HK-2 (cell line): ENCODE measurements around the gene PID1.
"Not testable (repeated sequence)": the region's sequence is repeated elsewhere in the genome, so short reads cannot be mapped to it uniquely, and the experiment has no call there.

Source experiments
- DNase-seq: peaks from one replicate; pipeline ENCODE4 v3.0.0-alpha.2; 2018; ENCODE audit not compliant: unreplicated experiment

The PID1 gene

DNA sequence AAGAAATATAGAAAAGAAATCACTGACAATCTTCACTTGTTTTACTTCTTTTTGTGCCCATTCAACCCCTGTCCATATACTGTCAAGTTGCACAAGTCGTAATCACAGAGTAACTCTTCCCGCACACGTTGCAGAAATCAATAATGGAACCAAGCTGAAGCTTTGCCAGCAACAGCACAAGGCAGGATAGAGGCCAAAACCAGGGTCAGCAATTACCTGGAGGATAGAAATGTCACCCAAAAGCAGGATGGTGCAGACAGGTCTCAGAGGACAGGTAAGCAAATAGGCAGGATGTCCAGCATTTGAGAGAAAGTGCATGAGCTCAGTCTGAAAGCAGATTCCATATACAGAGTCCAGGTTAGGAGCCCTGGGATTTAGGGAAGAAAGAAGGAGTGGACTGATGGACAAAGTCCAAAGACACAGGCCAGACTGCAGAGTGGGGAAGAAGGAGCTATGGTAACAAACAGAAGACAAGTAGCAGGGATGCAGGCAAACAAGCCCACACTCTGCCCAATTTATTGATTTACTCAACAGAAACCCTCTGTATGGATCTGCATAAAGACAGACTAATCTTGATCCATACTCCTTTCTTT, 52.7 kb downstream of the PID1 start:
- no peak for DNase-seq

GRCh38 chr2:229212241-229212640, 58.8 kb downstream of the PID1 start:
- no peak for DNase-seq

GRCh38 chr2:229210641-229211040, 60.4 kb downstream of the PID1 start:
- no peak for DNase-seq

DNA sequence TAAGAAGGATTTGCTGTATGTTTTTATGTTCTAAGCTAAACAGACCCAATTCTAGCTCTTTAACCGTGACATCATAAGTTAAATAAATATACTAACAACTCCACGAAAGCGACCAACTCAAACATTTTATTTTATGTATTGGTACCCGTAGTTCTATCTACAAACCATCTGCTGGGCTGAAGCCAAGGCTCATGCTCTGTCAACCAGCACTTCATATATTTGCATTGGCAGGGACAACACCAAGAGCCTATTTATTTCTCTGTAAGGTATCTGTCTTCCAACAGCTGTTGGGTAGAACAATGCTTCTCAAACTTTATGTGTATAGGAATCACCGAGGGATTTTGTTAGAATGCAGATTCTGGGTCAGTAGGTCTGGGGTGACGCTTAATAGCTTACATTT, 64.5 kb downstream of the PID1 start:
- DNase-seq, result no peak

DNA sequence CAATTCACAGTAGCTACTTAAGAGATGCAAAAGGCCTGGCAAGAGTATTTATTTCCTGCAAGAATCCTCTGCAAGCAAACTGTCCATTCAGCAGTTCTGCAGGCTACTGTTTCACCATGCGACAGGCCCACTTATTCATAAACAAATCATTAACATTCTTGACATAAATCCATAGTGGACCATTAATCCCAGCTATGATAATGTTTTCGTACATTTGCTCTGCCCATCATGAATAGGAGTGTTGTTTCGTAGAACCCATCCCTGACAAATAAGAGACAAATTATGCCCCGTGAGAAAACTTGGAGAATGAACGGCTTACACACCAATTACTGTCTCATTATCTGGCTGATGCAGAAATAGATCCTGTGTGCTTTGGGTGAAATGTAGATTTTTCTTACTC, 65.4 kb downstream of the PID1 start:
- DNase-seq, result no peak

- no peak for DNase-seq
Measured at GRCh38 chr2:229202646-229203045, 68.4 kb downstream of the PID1 start.

DNA sequence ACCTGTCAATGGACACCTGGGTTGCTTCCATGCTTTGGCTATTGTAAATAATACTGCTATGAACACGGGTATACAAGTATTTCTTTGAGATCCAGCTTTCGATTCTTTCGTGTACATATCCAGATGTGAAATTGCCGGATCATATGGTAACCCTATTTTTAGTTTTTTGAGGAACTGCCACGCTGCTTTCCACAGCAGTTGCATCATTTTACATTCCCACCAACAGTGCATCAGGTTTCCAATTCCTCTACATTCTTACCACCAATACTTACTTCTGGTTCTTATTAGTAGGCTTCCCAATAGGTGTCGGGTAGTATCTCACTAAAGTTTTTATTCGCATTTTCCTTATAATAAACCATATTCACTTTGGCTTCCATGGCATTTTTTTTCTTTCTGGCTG, 69.6 kb downstream of the PID1 start:
- DNase-seq, result no peak

GRCh38 chr2:229199267-229199666, 71.8 kb downstream of the PID1 start:
- DNase-seq, result no peak

DNA sequence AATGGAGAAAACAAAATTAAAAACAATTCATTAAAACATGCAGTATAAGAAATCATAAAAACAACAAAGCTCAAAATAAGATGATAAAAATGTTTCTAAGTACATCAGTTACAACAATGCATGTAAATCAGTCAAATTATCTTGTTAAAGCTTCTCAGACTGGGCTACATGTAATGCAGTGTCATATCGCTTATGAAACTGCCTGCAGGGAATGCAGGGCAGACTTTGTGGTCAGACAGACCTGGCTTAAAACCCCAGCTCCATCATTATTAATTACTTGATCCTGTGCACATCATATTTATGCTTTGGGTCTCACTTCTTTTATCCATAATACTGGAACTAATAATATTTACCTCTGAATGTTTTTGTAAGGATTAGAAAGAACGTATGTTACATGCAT, 74.6 kb downstream of the PID1 start:
- no peak for DNase-seq

DNA sequence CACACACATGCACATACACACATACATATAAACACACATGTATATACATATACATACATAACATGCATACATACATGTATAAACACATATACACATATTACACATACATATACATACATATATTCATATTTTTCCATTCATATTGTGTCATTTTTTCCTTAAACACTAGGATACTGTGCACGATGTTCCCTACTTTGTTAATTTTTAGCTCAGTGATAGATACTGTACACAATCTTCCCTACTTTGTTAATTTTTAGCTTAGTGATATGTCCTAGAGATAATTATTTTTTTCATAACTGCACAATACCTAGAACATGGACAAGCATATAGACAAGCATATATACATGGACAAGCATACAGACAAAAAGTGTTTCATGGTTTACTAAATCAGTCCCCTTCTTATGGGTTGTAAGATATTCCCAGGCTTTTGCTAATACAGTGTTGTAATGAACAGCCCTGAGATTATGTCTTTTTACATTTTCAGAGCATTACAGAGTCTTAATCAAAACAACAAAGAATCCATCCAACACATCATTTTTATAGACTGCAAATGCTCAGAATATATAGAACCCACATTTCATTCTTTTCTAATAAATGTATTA, 75.6 kb downstream of the PID1 start:
- no peak for DNase-seq

DNA sequence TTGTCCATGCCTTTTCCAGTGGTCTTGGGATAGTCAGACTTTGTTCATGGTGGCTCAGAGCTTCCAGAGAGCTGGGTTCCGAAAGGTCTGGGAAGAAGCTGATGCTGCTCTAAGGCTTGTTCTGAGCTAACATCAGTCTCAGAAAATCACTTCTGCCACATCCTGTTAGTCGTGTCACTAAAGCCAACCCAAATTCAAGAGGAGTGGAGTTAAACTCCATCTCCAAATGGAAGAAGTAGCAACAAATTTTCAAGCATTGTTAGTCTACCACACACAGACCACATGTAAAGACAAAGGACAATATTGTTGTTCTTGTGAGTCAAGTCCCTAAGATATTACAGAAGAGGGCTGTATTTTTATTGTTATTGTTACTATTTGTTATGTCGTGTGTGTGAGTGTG, 77.8 kb downstream of the PID1 start:
- no peak for DNase-seq

DNA sequence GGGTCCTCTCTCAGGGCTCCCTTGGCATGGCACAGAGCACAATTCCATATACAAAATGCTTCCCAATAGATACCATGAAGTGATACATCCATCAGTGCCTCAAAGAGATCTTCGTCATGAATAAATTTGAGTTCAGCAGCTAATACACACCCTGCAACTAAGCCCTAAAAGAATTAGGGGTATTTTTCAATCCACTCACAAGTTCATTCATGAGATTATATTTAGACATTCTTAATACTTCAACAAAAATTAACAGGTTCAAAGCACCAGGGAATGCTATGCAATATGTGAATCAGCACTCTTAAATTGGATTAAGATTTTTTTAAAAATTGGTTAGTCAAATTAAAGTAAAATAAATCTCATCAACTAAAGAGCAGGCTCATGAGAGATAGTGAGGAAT, 79.7 kb downstream of the PID1 start:
- no peak for DNase-seq

DNA sequence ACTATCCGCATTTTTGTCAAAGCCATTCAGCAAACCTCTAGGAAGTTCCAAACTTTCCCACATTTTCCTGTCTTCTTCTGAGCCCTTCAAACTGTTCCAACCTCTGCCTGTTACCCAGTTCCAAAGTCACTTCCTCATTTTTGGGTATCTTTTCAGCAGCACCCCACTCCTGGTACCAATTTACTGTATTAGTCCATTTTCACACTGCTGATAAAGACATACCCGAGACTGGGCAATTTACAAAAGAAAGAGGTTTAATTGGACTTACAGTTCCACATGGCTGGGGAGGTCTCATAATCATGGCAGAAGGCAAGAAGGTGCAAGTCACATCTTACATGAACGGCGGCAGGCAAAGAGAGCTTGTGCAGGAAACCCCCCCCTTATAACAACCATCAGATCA, 84.0 kb downstream of the PID1 start:
- not testable (repeated sequence) for DNase-seq

DNA sequence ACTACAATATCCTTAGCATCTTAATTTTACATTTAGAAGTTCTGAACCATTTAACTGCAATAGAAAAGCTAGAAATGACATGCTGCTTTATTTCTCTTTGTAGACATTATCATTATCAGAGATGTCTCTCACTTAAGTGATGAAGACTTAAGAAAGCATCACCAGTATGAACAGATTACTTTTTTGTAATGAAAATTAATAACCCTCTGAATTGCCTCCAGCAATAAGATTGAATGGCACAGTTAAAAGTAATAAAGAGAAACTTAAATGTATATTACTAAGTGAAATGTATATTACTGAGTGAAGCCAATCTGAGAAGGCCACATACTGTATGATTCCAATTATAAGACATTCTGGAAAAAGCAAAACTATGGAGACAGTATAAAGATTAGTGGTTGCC, 89.4 kb downstream of the PID1 start:
- DNase-seq, result no peak

DNA sequence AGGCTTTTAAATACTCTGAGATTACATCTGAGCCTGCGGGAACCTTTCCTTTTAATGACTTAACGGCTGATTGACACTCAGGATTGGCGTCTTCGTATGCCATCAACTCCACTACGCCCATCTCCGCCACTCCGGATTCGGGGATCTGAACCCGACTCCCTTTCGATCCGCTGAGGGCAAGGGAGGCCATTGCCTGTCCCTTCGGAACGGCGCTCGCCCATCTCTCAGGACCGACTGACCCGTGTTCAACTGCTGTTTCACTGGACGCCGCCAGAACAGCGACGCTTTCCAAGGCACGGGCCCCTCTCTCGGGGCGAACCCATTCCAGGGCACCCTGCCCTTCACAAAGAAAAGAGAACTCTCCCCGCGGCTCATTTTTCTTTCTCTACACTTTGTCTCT, 90.4 kb downstream of the PID1 start:
- DNase-seq, result no peak

GRCh38 chr2:229179628-229180027, 91.5 kb downstream of the PID1 start:
- DNase-seq, result no peak

- DNase-seq, result no peak
Measured at GRCh38 chr2:229178706-229179105, 92.4 kb downstream of the PID1 start.

DNA sequence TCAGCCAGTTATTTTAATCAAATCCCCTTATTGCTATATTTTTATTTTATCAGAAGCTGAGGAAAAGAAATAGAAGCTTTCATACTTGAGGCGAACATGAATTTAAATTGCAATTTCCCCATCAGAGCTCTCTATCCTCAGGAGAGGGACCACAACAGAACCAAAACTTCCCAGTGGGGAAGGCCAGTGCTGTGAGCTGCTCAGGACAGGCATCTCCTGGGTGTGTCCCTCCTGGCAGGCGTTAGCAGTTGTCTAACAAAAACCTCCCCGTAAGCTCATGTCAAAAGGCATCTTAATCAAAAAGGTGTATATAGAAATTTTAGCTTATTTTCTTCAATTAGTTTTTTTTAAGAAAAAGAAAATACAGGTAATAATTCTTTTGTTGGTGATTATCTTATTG, 93.0 kb downstream of the PID1 start:
- no peak for DNase-seq

DNA sequence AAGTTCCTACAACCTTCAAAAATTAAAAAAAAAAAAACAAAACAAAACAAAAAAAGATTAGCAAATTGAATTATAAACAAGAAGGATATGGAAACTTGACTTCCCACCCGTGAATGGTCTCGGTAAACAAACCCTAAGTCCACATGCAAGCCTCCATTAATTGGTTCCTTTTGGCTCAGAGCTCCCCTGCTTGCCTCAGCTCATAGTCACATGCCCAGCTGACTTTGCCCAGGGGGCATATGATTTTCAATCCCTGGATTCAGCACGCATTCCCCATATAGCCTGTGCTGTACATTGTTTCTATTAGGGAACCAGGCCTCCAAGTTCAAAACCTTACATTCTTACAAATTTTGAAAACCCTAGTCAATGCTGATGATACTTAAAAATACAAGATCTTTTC, 95.0 kb downstream of the PID1 start:
- no peak for DNase-seq

- no peak for DNase-seq
Measured at GRCh38 chr2:229175497-229175863, 95.6 kb downstream of the PID1 start.

- no peak for DNase-seq
Measured at GRCh38 chr2:229174794-229175496, 96.1 kb downstream of the PID1 start.

DNA sequence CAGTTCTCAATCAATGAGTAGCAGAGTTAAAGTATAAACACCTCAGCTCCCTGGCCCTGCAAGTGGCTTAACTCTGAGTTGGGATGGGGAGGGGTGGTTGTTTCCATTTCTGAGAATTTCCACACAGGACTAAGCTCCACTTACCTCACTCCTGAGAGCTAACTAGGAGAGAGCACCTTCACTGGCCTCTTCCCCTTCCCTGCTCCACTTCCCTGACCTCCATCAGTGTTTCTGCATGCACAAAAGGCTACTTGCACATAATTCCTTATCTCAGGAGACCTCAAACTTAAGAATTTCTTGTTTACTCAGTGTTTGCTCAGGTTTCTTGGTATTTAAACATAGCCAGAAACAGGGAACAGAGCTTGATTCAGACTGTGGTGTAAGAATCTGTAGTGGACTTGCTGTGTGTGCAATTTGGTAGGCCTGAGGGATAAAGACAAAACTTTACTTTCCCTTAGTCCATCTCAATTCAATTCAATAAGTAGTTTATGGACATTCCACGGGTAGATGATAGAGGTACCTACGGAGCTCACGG, 97.2 kb downstream of the PID1 start:
- no peak for DNase-seq

- no peak for DNase-seq
Measured at GRCh38 chr2:229170916-229171315, 100.2 kb downstream of the PID1 start.
